Bone marrow (tissue), 2 donors: ENCODE data around the gene KCNE4.

ENCODE experiments used
- DNase-seq, 2 donors: peaks; one replicate each; lab custom pipeline; 2025; lab: John Stamatoyannopoulos, UW

KCNE4 gene

DNA sequence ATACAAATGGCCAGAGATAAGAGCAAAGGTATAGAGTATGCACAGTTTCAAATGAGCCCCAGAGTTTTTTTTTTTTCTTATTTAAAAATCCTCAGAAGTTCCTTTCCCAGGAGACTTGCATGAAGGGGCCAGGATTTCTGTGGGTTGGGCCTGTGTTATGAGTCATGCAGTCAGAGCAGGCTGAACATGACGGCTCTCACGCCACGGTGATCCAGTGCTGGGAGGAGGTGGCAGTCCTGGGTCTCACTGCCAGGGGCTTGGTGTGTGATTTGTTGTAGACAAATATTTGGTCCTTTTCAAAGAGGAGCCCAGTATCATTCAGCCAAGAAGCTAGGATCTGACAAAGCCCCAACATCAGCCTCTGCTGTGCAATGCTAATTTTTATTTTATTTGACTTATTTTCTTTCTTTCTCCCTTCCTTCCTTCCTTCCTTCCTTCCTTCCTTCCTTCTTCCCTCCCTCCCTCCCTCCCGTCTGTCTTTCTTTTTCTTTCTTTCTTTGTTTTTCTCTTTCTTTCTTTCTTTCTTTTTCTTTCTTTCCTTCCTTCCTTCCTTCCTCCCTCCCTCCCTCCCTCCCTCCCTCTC lies 10.4 kb upstream of the KCNE4 start:
- no peak for DNase-seq

DNA sequence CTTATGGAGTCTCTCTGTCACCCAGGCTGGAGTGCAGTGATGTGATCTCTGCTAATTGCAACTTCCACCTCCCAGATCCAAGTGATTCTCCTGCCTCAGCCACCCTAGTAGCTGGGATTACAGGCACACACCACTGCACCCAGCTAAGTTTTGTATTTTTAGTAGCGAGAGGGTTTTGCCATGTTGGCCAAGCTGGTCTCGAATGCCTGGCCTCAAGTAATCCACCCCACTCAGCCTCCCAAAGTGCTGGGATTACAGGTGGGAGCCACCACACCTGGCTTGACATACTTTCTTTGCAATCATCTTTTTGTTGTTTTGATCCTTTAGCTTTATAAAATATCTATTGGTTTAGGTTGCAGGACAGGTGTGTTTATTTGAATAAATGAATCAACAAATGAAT lies 9.7 kb upstream of the KCNE4 start:
- no peak for DNase-seq

DNA sequence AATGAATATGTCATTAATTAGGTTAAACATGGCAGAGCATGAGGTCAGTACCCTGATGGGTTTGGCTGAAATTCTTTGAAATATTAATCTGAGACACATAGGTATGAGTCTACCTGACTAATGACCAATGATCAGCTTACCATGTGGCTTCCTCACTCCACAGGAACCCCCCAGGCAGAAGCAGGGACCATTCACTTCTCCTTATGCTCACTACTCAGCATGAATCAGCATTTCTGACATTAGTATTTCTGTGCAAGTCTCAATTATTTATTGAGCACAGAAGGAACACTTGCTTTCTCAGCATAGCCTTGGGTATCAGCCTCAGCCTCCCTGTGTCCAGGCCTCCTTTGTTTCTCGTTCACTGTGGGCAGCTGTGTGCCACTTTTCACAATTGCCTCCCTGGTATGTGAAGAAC lies 9.3 kb upstream of the KCNE4 start:
- DNase-seq = no peak

DNA sequence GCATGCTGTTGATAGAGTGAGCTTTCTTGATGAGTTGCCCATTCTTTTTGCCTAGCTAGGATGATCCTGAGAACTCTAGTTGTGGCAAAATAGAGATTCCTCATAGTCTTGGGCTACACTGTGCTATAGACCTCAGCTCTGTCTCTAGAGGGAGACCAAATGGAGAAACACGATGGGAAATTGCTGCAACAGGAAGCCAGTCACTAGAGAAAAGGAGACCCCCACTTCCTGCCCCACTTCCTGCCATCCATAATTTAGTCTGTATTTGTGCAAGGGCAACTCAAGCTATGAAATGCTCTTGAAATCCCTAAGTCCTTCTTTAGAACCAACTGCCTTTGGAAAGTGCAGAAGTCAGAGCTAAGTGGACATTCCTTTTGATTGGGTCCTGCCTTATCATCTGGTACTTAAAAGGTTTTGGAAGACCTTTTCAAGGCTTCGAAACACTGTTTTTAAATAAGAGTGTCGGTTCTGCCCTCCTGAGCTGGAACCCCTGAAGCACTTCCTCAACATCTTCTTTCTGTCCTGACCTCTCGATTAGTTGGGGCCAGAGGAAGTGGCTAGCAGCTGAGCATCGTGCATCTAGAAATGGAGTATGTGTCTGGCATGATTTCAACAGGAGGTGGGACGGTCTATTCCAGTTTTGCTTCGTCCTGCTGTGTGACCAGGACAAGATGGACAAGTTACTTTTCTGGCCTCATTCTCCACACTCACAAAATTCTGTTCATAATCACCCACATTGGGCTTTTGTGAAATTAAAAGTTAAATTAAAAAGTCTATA lies 8.6 kb upstream of the KCNE4 start:
- peak in 1 of 2 donors; percentile 14 for DNase-seq

DNA sequence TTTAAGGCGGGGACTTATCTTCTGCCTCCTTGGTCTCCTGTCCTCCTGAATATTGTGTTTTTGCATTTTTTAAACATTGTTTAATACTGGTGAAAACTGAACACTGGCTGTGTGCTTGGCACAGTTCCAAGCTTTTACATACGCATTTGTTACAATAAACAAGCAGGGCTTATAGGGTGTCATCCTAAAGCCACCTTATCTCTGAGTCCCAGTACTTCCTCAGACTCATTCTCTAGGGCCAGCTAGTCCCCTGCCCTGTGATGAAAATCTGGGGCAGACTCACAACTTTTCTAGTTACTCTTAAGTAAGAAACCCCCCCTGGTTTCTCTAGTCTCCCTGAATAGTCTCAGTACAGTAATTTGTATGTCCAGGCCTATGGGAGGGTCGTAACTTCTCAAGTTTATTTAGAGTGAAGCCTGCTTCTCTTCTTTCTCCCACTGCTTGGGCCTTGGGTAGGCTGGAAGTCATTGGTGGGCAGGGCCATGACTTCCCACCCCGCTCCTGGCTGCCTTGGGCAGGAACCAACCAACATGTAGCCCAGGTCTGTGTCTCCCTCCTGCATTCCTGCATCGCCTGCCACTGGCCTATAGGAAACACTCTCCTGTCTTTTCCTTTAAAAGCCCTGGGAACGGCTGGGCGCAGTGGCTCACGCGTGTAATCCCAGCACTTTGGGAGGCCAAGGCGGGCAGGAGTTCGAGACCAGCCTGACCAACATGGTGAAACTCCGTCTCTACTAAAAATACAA lies 7.7 kb upstream of the KCNE4 start:
- no peak for DNase-seq

DNA sequence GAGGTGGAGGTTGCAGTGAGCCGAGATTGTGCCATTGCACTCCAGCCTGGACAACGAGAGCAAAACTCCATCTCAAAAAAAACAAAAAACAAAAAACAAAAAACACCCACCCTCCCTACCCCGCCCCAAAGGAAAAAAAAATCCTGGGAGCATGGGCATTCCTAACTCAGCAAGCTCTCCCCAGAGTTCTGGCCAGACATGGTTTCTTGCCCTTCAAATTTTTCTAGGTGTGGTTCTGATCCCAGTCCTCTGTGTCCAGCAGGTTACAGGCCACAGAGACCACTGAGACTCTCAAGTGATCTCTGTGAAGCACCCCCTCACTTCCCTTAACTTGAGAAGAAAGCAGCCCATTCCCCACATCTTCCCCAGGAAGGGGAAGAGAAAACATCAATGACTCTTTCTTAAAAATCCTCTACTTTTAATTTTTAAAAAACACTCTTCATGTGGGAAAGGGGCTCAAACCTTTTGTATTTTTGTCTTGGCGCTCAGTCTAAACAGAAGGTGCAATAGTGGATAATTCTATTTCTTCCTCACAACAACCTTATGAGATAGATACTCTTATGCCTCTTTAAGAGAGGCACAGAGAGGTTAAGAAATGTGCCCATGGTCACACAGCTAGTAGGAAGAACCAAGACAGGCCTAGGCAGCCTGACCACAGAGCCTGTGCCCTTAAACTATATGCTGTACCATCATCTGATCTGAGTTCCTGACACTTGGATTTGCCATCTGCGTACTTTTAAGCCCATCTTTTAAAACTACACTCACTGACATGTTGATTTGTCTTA lies 6.9 kb upstream of the KCNE4 start:
- no peak for DNase-seq

DNA sequence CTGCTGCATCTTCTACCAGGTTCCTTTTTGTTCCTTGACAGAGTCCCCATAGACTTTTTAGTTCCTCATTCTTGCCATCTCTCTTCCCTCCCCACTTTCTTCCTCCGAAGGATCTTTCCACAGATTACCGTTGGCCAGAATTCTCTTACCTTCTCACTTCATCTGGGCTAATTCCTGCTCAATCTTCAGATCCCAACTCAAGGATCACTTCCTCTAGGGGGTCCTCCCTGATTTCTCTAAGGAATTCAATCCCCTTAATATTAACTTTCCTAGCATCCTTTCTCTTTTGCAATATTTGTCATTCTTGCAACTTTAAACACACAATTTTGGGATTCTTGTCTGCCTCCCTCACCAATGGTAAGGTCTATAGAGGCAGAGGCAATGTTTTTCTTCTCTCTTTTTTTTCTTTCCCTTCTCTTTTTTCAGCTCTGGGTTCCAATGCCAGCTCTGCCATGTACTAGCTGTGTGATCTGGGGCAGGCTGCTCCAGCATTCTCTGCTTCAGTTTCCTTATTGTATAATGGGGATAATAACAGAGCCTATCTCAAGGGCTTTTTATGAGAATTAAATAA lies 5.4 kb upstream of the KCNE4 start:
- no peak for DNase-seq

DNA sequence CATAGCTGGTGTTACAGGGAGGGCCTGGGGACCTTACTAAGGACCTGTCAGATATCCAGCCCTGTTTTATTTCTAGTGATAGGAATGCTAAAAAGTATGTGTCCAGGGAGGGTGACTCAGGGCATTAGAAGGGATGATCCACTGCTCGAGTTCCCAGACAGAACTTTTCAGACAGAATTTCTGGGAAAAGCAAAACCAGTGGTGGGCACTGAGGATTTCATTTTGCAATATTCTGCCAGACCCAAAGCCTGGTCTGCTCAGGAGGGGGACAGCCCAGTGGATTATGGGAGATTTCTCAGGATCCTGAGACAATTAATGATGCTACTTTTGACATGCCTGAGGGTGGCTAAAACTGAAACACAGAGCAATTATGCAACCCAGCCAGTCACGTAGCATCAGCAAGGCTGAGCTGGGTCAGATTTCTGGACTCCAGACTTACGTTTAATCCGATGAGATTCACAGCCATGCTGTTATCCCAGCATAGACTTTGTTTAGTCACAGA lies 4.7 kb upstream of the KCNE4 start:
- no peak for DNase-seq

DNA sequence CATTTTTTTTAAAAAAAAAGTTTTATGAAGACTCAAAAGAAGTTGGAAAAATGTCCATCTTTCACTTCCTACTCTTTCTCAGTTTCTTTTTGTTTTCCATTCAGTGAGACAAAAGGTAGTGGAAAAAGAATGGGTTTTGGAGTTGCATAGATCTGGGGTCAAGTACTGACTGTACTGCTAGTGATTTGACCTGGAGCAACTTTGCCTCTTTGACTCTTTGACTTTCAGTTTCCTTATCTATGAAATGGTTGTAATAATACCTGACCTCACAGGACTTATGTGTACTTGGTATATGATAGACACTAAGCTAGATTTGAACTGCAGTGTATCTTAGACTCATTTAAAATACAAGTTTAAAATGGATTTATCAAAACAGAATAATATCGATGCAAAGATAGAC lies 3.5 kb upstream of the KCNE4 start:
- no peak for DNase-seq

DNA sequence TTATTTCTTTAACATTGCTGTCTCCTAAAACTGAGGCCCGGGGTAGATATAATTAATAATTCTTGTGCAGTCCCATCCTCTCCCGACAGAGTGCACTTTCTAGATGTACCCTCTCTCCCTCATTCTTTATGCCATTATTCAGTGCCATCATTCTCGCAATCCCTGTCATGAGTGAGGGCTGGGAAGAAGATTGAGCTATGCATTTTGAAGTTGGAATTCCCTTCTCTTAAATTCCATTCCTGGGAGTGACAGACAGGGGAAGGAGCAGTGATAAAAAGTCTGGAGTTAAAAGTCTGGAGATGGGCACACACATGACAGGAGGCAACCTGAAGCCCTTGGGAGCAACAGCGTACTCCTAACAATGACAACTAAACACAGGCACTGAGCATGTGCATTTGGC lies 2.6 kb upstream of the KCNE4 start:
- DNase-seq = no peak

DNA sequence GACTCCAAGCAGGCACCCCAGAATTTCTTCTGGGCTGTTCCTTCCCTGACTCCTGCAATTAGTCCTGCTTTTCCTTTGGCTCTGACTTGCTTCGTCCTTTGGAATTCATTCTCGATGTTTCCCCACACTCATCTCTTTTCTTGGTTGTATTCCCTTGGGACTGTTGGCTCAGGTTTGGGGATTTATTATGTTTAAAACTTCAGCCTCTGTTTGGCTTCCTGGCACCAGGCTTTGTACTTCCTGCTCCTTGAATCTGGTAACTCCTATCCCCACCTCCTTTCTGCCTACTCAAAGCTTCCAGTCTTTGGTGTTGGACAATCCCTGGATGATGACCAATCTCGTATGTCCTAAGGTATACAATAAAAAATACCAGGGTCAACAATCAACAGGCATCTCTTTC lies 1.8 kb upstream of the KCNE4 start:
- DNase-seq = no peak

DNA sequence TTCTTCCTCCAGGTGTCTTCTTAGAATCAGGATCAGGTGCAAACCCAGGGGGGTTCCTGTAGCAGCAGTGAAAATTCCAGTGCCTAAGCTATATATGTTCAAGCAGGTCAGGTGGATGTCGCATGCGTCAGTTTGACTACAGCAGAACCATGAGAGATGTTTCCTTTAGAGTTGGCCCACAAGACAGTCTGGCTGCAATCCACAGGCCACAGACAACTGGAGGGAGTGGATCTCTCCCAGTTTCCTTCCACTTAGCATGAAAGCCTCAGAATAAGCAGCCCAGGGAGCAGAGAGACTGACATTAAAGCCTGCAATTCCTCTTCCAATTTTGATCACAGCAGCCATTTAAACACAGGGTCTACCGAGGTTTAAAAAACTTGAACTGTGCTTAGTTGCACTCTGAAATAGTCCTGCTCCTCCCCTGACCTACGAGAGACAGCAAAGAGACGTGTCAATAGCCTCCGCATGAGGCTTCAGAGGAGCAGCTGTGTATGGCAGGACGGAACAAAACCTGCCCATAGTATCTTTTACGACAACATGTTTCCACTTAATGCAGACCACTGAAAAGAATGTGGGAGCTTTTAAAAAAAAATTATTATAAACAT lies 988 bp upstream of the KCNE4 start:
- no peak for DNase-seq

DNA sequence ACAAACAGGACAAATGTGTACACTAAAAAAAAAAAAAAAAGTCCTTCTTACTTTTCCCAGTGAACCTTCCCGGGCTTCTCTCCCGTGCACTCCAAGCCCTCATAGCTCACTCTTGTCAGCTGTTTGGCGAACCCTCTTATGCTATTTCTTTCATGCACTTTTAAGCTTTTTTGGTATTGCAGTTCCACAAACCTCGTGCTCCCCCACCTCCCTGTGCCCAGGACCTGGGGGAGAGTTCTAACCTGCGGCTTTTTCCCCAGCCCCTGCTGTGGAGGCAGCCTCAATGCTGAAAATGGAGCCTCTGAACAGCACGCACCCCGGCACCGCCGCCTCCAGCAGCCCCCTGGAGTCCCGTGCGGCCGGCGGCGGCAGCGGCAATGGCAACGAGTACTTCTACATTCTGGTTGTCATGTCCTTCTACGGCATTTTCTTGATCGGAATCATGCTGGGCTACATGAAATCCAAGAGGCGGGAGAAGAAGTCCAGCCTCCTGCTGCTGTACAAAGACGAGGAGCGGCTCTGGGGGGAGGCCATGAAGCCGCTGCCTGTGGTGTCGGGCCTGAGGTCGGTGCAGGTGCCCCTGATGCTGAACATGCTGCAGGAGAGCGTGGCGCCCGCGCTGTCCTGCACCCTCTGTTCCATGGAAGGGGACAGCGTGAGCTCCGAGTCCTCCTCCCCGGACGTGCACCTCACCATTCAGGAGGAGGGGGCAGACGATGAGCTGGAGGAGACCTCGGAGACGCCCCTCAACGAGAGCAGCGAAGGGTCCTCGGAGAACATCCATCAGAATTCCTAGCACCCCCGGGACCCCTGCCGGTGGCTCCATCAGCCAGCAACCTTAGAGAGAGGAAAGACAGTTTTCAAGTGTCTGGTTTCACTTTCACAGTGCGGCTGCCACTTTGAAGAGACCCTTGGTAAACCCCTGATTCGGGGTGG lies 826 bp downstream of the KCNE4 start:
- DNase-seq = no peak

DNA sequence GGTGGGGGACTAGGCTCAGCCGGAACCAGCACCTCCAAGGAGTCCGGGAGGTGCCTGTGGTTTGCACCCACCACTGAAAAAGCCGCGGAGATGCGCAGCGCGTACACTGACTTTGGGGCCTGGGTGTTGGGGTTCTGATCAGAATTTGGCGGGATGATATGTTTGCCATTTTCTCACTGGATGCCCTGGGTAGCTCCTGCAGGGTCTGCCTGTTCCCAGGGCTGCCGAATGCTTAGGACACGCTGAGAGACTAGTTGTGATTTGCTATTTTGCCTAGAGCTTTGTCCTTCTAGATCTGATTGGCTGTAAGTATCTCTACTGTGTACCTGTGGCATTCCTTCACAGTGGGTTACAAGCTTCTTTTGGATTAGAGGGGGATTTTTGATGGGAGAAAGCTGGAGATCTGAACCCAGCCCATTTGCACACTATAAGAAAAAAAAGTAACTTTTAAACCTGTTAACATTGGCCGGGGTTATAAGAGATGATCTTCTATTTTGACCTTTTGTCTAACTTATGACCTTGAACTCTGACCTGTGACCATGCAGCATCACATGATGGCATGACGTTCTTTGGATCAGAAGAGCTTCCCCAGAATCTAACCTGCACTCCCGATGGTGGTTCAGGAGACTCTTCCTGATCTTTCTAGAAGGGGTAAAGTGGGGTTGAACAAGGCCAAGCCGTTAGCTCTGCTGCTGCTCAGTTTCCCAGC lies 1.6 kb downstream of the KCNE4 start:
- DNase-seq = no peak

DNA sequence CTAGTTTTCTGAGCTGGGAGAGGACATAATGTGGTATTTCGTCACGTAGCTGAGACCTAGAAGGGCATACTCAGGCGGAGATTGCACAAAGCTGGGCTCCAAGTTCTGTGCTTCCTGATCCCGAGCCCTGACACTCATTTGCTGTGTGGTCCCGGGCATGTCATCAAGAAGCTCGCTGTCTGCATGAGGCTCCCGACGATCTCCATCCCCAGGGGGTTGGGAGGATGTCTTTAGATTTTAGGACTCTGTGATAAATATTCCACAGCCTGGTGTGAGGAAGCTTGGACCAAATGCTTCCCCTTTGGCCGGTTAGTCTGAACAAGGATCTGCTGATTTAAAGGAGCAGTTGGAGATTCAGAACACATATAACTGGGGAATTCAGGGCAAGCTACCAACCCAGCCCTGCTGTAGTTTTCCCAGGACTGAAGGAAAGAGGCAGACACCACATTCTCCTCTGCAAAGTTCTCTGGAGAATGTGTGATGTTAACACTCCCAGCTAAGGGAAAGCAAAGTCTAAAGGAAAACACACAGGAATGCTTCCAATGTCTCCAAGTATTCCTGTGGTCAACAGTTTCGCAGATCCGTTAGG lies 2.3 kb downstream of the KCNE4 start:
- DNase-seq = no peak

DNA sequence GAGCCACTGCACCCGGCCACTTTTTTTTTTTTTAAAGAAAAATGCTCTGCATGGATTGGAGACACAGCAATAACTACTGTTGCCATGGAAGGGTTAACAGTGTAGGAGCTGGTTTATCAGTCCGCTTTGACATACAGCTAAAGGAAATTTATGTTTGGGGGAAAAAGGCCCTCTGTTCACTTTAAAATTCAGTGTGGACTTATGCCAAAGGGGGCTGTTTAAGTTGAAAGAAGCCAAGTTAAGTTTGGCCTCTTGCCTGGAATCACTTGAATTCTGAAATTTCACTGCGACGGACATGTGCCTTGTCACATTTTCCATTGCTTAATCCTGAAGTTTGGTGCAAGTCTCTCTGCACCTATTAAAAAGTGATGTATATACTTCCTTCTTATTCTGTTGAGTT lies 3.1 kb downstream of the KCNE4 start:
- no peak for DNase-seq

DNA sequence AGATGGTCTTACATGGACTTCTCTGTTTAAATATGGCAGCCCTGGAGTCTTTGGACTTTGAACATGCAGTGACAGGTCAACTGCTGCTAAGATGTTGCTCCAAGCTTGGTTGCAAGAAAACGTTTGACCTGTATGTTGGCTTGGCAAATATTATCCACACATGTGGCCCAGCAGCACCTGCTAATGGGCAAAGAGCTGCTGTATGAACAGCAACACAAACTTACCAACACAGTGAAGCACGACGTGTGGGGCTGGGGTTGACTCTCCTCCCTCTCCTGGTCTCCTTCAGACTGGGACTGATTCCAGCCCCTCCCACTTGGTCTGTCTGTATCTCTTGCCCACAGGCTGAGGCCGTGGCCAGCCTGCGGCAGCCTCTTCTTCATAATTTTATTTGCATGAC lies 3.8 kb downstream of the KCNE4 start:
- no peak for DNase-seq

DNA sequence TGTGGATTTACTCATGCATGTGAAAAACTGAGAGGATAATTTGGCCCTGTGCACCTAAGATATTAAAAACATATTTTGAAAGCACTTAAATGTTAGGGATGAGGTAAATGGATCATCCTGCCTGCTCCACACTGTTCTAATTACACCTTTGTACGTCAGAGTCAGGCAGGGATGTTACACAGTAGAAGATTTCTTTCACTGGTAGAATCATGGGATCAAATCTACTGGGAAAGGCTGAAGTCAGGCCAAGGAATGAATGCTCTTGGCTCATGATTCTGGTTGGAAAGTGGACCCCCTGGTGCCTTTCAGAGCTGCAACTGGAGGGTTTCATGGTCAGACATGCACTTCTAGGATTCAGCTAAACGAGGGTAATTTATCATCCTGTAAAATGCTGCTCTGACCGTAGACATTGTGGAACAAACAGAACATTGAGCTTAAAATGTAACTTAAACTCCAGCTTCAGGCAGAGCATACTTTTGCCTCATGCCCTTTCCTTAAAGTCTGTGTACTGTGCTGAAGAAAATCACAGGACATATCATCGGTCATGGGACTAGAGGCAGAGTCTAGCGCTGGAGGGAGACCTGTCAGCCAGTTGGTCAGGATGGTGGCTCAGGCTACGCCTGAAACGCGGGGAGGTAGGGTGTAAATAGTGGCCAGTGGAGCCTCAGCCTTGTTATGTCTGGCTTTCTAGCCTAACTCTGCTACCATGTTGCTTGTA lies 4.9 kb downstream of the KCNE4 start:
- DNase-seq = no peak

DNA sequence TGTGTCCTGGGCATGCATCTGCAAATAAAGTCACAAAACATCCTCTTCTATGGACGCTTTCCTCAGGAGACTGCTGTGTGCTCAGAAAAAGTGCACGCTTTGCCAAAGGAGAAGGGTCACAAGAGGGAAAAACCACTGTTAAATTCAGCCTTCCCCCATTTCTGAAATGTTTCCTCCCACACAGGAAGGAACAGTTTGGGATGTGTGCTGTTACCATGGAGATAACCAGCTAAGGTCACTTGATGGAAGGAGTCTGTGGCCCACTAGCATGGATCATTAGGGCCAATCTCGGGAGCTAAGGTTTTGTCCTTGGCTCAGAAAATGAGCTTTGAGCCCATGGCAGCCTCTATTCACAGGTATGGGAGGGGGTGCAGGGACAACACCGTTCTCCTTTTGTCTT lies 5.6 kb downstream of the KCNE4 start:
- DNase-seq = no peak
